ENCODE data around the gene RAI1.

RAI1 gene

DNA sequence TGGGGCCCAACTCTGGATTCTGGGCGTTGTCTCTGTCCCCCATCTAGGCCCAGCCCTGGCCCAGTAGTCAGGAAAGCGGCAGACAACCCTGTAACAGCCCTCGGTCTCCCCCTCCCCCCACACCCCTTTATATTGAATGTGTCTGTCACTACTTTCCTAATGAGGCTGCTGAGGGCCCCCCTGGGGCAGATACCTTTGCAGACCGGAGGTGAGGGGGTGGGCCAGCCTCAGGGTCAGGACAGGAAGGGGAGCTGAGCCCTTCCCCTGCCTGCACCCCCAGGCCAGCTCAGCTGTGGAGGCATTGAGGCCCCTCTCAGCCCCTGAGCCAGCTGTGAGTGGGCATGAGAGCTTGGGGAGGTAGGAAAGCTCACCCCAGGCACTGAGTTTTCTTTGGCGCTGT lies 17.1 kb downstream of the RAI1 start:
- no peak for DNase-seq (ENCODE audit: low spot score)

- no peak for DNase-seq (ENCODE audit: low spot score)
Observed at GRCh38 chr17:17698869-17699351, 17.7 kb downstream of the RAI1 start.

GRCh38 chr17:17699491-17699890 lies 18.2 kb downstream of the RAI1 start:
- DNase-seq (ENCODE audit: low spot score), result no peak

GRCh38 chr17:17700251-17700969 lies 19.2 kb downstream of the RAI1 start:
- DNase-seq (ENCODE audit: low spot score), result no peak

- no peak for DNase-seq (ENCODE audit: low spot score)
Observed at GRCh38 chr17:17701112-17701511, 19.9 kb downstream of the RAI1 start.

- DNase-seq (ENCODE audit: low spot score), result no peak
Observed at GRCh38 chr17:17701658-17702057, 20.4 kb downstream of the RAI1 start.

GRCh38 chr17:17702449-17703139 lies 21.3 kb downstream of the RAI1 start:
- DNase-seq (ENCODE audit: low spot score), result no peak

GRCh38 chr17:17703140-17703919 lies 22.1 kb downstream of the RAI1 start:
- no peak for DNase-seq (ENCODE audit: low spot score)

GRCh38 chr17:17704931-17705330 lies 23.7 kb downstream of the RAI1 start:
- no peak for DNase-seq (ENCODE audit: low spot score)

GRCh38 chr17:17706140-17707060 lies 25.1 kb downstream of the RAI1 start:
- no peak for DNase-seq (ENCODE audit: low spot score)

- no peak for DNase-seq (ENCODE audit: low spot score)
Observed at GRCh38 chr17:17708295-17708694, 27.0 kb downstream of the RAI1 start.

- DNase-seq (ENCODE audit: low spot score), result no peak
Observed at GRCh38 chr17:17708816-17709215, 27.6 kb downstream of the RAI1 start.

- DNase-seq (ENCODE audit: low spot score), result no peak
Observed at GRCh38 chr17:17709815-17710321, 28.6 kb downstream of the RAI1 start.

DNA sequence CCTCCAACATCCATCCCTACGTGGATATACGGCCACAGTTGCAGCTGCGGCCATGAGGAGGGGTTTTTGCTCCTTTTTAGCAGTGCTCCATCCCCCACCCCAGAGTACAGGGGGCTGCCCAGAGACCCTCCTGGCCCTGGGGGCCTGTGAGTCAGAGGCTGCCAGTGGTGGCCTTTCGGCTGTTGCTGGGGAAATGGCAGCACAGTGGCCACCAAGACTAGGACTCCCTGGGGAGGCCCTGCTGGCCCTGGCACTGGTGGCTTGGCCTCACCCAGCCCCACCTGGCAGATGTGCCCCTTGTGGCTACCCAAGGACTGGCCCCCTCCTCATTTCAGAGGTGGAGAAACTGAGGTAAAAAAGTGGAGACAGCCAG lies 29.1 kb downstream of the RAI1 start:
- no peak for DNase-seq (ENCODE audit: low spot score)

DNA sequence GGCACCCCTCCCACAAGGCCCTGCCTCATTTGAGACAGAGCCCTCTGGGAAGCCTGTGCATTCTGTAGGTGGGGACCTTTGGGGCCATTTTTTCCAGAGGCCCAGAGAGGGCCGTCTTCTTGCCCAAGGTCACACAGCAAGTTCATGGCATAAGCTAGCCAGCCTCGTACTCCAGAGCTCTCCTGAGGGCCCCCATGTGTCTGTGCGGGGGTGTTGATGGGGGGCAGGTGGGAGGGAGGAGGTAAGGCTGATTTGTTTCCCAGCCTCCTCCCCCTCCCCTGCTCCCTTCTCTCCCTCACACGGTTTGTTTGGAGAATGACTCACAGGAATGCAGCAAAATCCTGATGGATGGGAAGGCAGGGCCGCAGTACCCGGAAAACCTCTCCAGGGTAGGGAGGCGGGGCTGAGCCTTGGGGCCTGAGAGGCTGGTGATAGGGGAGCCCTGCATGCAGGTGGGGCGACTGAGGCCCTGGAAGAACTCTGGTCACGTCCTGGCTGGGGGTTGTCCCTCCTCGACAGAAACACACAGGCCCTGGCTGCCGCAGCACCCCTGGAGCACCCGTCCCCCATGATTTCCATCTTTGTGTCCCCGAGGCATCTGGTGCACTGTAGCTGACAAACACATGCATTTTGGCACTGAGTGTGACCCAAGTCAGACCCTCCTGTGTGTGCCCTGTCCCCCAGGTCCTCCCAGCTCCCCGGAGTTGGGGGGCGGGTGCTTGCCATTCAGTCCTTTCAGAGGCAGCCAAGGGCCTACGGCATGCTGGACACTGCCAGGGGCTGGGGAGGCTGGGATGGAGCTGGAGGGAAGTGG lies 29.7 kb downstream of the RAI1 start:
- peak; percentile 69 for DNase-seq (ENCODE audit: low spot score)

- no peak for DNase-seq (ENCODE audit: low spot score)
Observed at GRCh38 chr17:17711641-17712162, 30.4 kb downstream of the RAI1 start.

- DNase-seq (ENCODE audit: low spot score), result no peak
Observed at GRCh38 chr17:17712268-17712924, 31.1 kb downstream of the RAI1 start.

- DNase-seq (ENCODE audit: low spot score), result no peak
Observed at GRCh38 chr17:17713839-17714238, 32.6 kb downstream of the RAI1 start.

DNA sequence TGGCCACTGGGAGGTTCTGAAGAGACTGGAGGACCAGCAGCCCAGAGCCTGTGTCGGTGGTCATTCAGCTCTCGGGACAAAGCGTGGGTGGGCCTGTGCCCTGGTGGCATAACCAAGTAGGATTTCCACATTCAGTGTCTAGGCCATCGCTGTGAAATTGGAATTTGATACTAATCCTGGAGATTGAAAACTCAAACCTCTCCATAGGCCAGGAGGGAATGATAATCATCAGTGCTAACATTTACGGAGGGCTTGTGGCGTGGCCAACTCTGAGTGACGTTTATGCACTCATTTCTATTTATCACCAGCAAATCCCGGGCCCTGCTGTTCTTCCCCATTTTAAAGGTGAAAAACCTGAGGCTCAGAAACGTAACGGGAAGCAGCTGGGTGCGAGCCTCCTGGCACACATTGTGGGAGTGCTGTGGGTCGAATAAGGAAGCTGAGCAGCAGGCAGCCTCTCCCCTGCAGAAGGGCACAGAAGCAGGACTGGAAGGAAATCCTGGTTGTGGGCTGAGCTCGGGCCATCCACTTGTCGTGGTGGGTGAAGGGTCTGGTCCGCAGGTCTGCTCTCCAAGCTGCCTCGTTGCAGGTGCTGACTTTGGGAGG lies 33.1 kb downstream of the RAI1 start:
- DNase-seq (ENCODE audit: low spot score), result no peak
